Measurements from ENCODE around the gene CAMKMT. TPM values are rescaled to one million over a fixed set of nuclear protein-coding genes. Genes with fewer than 3 reads are reported as not detected.

Gene CAMKMT
- total and polyA plus RNA-seq, 2 experiments from 2014 or later = 26.5 to 29.5 TPM

GRCh38 chr2:44796771-44797170 is 435.0 kb downstream of the CAMKMT start (continued):
- TF ChIP-seq, protein P1, sequence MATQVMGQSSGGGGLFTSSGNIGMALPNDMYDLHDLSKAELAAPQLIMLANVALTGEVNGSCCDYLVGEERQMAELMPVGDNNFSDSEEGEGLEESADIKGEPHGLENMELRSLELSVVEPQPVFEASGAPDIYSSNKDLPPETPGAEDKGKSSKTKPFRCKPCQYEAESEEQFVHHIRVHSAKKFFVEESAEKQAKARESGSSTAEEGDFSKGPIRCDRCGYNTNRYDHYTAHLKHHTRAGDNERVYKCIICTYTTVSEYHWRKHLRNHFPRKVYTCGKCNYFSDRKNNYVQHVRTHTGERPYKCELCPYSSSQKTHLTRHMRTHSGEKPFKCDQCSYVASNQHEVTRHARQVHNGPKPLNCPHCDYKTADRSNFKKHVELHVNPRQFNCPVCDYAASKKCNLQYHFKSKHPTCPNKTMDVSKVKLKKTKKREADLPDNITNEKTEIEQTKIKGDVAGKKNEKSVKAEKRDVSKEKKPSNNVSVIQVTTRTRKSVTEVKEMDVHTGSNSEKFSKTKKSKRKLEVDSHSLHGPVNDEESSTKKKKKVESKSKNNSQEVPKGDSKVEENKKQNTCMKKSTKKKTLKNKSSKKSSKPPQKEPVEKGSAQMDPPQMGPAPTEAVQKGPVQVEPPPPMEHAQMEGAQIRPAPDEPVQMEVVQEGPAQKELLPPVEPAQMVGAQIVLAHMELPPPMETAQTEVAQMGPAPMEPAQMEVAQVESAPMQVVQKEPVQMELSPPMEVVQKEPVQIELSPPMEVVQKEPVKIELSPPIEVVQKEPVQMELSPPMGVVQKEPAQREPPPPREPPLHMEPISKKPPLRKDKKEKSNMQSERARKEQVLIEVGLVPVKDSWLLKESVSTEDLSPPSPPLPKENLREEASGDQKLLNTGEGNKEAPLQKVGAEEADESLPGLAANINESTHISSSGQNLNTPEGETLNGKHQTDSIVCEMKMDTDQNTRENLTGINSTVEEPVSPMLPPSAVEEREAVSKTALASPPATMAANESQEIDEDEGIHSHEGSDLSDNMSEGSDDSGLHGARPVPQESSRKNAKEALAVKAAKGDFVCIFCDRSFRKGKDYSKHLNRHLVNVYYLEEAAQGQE (IDR thresholded peaks at IDR 0.05; ENCODE audit: unreplicated experiment) = no peak
- TF ChIP-seq, protein P2, sequence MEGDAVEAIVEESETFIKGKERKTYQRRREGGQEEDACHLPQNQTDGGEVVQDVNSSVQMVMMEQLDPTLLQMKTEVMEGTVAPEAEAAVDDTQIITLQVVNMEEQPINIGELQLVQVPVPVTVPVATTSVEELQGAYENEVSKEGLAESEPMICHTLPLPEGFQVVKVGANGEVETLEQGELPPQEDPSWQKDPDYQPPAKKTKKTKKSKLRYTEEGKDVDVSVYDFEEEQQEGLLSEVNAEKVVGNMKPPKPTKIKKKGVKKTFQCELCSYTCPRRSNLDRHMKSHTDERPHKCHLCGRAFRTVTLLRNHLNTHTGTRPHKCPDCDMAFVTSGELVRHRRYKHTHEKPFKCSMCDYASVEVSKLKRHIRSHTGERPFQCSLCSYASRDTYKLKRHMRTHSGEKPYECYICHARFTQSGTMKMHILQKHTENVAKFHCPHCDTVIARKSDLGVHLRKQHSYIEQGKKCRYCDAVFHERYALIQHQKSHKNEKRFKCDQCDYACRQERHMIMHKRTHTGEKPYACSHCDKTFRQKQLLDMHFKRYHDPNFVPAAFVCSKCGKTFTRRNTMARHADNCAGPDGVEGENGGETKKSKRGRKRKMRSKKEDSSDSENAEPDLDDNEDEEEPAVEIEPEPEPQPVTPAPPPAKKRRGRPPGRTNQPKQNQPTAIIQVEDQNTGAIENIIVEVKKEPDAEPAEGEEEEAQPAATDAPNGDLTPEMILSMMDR (conservative IDR thresholded peaks at IDR 0.05; ENCODE audit: low read depth in 2 of 2) = no peak

- DNase-seq (ENCODE audit: low spot score) (no peak), ATAC-seq (no peak)
- Mint-ChIP-seq H3K4me1 (peaks cover 43% of the 10 kb centered on the region), H3K27ac (0 out of 2 replicates have a peak overlapping the region, but pooled peaks have one; percentile 15), H3K36me3 (ENCODE audit: low read depth) (peaks cover 3% of the 10 kb centered on the region; the same call in 2 of the 3 replicates), H3K9me3 (peaks cover 6% of the 10 kb centered on the region; the same call in 2 of the 3 replicates), H3K4me3 (no peak overlapping the region), H3K27me3 (ENCODE audit: insufficient read depth, low read depth, poor library complexity) (peaks cover 34% of the 10 kb centered on the region)
- no peak overlapping the region for H3K27ac ChIP-seq (ENCODE audit: low read depth)
- no peak overlapping the region for H3K4me2 ChIP-seq
- H3K4me1 ChIP-seq (ENCODE audit: insufficient read depth) = peaks cover 26% of the 10 kb centered on the region
- no peaks in the 10 kb centered on the region for H3K9me2 ChIP-seq (ENCODE audit: insufficient read depth)
- no peaks in the 10 kb centered on the region for H4K20me1 ChIP-seq (replicated peaks; ENCODE audit: insufficient read depth)
- H2AFZ ChIP-seq = no peak overlapping the region
- H3K36me3 ChIP-seq (ENCODE audit: insufficient read depth) = no peaks in the 10 kb centered on the region
- no peak overlapping the region for H3K4me3 ChIP-seq
- no peaks in the 10 kb centered on the region for H3K79me2 ChIP-seq (replicated peaks; ENCODE audit: insufficient read depth)
- H3F3A ChIP-seq (replicated peaks; ENCODE audit: low read depth) = peaks cover 24% of the 10 kb centered on the region
- peaks cover 30% of the 10 kb centered on the region for H3K27me3 ChIP-seq (ENCODE audit: insufficient read depth)
- TF ChIP-seq, protein P3, sequence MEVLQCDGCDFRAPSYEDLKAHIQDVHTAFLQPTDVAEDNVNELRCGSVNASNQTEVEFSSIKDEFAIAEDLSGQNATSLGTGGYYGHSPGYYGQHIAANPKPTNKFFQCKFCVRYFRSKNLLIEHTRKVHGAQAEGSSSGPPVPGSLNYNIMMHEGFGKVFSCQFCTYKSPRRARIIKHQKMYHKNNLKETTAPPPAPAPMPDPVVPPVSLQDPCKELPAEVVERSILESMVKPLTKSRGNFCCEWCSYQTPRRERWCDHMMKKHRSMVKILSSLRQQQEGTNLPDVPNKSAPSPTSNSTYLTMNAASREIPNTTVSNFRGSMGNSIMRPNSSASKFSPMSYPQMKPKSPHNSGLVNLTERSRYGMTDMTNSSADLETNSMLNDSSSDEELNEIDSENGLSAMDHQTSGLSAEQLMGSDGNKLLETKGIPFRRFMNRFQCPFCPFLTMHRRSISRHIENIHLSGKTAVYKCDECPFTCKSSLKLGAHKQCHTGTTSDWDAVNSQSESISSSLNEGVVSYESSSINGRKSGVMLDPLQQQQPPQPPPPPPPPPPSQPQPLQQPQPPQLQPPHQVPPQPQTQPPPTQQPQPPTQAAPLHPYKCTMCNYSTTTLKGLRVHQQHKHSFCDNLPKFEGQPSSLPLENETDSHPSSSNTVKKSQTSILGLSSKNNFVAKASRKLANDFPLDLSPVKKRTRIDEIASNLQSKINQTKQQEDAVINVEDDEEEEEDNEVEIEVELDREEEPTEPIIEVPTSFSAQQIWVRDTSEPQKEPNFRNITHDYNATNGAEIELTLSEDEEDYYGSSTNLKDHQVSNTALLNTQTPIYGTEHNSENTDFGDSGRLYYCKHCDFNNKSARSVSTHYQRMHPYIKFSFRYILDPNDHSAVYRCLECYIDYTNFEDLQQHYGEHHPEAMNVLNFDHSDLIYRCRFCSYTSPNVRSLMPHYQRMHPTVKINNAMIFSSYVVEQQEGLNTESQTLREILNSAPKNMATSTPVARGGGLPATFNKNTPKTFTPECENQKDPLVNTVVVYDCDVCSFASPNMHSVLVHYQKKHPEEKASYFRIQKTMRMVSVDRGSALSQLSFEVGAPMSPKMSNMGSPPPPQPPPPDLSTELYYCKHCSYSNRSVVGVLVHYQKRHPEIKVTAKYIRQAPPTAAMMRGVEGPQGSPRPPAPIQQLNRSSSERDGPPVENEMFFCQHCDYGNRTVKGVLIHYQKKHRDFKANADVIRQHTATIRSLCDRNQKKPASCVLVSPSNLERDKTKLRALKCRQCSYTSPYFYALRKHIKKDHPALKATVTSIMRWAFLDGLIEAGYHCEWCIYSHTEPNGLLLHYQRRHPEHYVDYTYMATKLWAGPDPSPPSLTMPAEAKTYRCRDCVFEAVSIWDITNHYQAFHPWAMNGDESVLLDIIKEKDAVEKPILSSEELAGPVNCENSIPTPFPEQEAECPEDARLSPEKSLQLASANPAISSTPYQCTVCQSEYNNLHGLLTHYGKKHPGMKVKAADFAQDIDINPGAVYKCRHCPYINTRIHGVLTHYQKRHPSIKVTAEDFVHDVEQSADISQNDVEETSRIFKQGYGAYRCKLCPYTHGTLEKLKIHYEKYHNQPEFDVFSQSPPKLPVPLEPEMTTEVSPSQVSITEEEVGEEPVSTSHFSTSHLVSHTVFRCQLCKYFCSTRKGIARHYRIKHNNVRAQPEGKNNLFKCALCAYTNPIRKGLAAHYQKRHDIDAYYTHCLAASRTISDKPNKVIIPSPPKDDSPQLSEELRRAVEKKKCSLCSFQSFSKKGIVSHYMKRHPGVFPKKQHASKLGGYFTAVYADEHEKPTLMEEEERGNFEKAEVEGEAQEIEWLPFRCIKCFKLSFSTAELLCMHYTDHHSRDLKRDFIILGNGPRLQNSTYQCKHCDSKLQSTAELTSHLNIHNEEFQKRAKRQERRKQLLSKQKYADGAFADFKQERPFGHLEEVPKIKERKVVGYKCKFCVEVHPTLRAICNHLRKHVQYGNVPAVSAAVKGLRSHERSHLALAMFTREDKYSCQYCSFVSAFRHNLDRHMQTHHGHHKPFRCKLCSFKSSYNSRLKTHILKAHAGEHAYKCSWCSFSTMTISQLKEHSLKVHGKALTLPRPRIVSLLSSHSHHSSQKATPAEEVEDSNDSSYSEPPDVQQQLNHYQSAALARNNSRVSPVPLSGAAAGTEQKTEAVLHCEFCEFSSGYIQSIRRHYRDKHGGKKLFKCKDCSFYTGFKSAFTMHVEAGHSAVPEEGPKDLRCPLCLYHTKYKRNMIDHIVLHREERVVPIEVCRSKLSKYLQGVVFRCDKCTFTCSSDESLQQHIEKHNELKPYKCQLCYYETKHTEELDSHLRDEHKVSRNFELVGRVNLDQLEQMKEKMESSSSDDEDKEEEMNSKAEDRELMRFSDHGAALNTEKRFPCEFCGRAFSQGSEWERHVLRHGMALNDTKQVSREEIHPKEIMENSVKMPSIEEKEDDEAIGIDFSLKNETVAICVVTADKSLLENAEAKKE (CRISPR knock-in tag; IDR thresholded peaks at IDR 0.05) = no peak
- TF ChIP-seq EZH2 (IDR thresholded peaks at IDR 0.05; ENCODE audit: low read depth, unreplicated experiment) (no peak), ZNF114 (CRISPR knock-in tag; IDR thresholded peaks at IDR 0.05) (no peak), POLR2AphosphoS5 (IDR thresholded peaks at IDR 0.05; ENCODE audit: low read depth) (no peak), ZNF331 (CRISPR knock-in tag; IDR thresholded peaks at IDR 0.05; ENCODE audit: low read depth) (no peak), ETS1 (IDR thresholded peaks at IDR 0.05) (no peak), CREB1 (CRISPR knock-in tag; IDR thresholded peaks at IDR 0.05; ENCODE audit: low read depth) (no peak)
- TF ChIP-seq, protein P2 (conservative IDR thresholded peaks at IDR 0.05; ENCODE audit: low read depth in 2 of 2) = no peak
Observed at GRCh38 chr2:44798139-44798659, 436.5 kb downstream of the CAMKMT start.

Data from GM23338 (cell line).